ENCODE results near the gene POFUT2. TPM values are rescaled to one million over a fixed set of nuclear protein-coding genes. Genes with fewer than 3 reads are reported as not detected.
A peak's percentile ranks its signal among the peaks of the same experiment; 100 is the strongest.

Gene POFUT2
- total and polyA plus RNA-seq, 5 donors: 14.1 to 20.3 (median 18.6) TPM

GRCh38 chr21:45325206-45326168 lies 37.8 kb upstream of the POFUT2 start:
- Histone ChIP-seq H3K27ac (ENCODE audit: low read length) (no peak overlapping the region), H3K9me3 (ENCODE audit: control insufficient read depth, low read length) (no peaks in the 10 kb centered on the region), H3K4me3 (ENCODE audit: low read length) (no peak overlapping the region), H3K27me3 (ENCODE audit: control insufficient read depth, insufficient read depth) (no peaks in the 10 kb centered on the region), H3K4me1 (ENCODE audit: control insufficient read depth, insufficient read depth, low read length) (peaks cover 3% of the 10 kb centered on the region)
- WGBS: 72% methylated on average over 32 of the region's 32 CpGs
- peak; percentile 16 to 56 (median 45) for DNase-seq
- intact Hi-C loops (cut with DNase I): no loop called here
- no peak for ATAC-seq

- peak; percentile 37 to 65 (median 58) for DNase-seq
- H3K4me3 ChIP-seq (ENCODE audit: low read length): no peak overlapping the region
- H3K9me3 ChIP-seq (ENCODE audit: control insufficient read depth, low read length): no peaks in the 10 kb centered on the region
- H3K4me1 ChIP-seq (ENCODE audit: control insufficient read depth, insufficient read depth, low read length): peaks cover 8% of the 10 kb centered on the region
- intact Hi-C loops (cut with DNase I): no loop called here
- ATAC-seq: no peak
- no peak overlapping the region for H3K27ac ChIP-seq (ENCODE audit: low read length)
- H3K27me3 ChIP-seq (ENCODE audit: control insufficient read depth, insufficient read depth): no peaks in the 10 kb centered on the region
- WGBS: 73% methylated on average over 27 of the region's 27 CpGs
These were observed 37.0 kb upstream of the POFUT2 start for GRCh38 chr21:45324489-45325205.

GRCh38 chr21:45323487-45324311 lies 36.0 kb upstream of the POFUT2 start:
- H3K4me3 ChIP-seq (ENCODE audit: low read length): no peak overlapping the region
- ATAC-seq (no peak), DNase-seq (peak; percentile 26 to 65 (median 52))
- no peaks in the 10 kb centered on the region for H3K9me3 ChIP-seq (ENCODE audit: control insufficient read depth, low read length)
- intact Hi-C loops (cut with DNase I): no loop called here
- H3K27me3 ChIP-seq (ENCODE audit: control insufficient read depth, insufficient read depth): no peaks in the 10 kb centered on the region
- H3K4me1 ChIP-seq (ENCODE audit: control insufficient read depth, insufficient read depth, low read length): peaks cover 8% of the 10 kb centered on the region
- WGBS: 74% methylated on average over 16 of the region's 16 CpGs
- H3K27ac ChIP-seq (ENCODE audit: low read length): no peak overlapping the region

DNA sequence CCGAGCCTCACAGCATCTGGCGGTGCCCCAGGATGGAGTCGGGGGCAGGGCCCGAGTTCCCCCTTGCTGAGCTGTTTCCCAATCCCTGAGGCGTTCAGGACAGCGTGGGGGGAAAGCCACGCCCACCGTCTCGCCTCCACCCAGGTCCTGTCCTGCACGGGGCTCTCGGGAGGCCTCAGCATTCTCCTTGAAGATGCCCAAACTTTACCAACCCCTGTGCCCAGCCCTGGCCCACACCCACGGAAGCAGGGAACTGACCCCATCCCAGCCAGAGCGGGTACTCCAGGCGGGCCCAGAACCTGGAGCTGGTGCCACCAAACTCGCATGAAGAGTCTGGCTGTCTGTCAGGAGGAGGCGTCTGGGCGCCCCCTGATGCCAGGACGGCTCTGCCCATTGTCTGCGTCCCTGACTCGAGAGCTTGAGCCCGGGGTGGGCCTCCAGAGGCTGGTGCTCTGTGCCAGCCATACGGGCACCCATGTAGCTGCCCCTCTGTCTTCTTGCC lies 35.3 kb upstream of the POFUT2 start:
- intact Hi-C loops (cut with DNase I): no loop called here
- Histone ChIP-seq H3K4me1 (ENCODE audit: control insufficient read depth, insufficient read depth, low read length) (peaks cover 8% of the 10 kb centered on the region), H3K4me3 (ENCODE audit: low read length) (no peak overlapping the region), H3K9me3 (ENCODE audit: control insufficient read depth, low read length) (no peaks in the 10 kb centered on the region), H3K27me3 (ENCODE audit: control insufficient read depth, insufficient read depth) (no peaks in the 10 kb centered on the region), H3K27ac (ENCODE audit: low read length) (no peak overlapping the region)
- 74% methylated on average over 22 of the region's 22 CpGs for whole genome bisulfite sequencing
- ATAC-seq (no peak), DNase-seq (peak; percentile 56 to 74 (median 59))

DNA sequence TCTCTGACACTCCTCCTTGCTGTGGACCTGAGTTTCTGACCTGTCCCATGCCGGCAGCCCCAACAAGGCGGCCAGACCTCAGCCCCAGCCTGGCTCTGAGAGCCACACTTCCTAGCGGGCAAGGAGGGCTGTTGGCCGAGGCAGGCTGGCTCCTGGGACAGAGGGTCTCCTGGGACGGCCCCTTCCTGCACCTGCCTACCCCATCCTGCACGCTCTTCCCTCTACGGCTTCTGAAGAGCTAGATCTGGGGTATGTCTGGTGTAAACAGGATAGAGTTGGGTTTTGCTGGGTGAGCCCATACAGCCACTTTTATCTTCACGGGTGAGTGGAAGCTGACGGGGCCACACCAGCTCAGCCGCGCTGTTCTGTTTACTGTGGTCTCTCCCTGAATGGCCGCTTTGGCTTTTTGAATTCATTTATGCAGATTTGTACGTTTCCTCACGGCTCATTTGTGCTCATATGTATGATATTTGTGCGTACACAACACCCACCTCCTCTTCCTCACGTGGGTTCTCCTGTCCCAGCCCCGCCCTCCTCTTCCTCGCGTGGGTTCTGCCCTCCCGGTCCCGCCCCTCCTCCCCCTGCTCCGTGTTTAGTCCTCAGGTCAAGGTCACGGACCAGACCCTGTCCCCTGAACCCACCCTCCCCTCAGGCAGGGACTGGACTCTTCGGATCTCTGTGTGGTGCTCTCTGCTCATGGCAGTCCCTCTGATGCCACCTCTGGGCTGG lies 34.7 kb upstream of the POFUT2 start:
- Histone ChIP-seq H3K4me1 (ENCODE audit: control insufficient read depth, insufficient read depth, low read length) (peaks cover 11% of the 10 kb centered on the region), H3K9me3 (ENCODE audit: control insufficient read depth, low read length) (no peaks in the 10 kb centered on the region), H3K27ac (ENCODE audit: low read length) (no peak overlapping the region), H3K4me3 (ENCODE audit: low read length) (no peak overlapping the region), H3K27me3 (ENCODE audit: control insufficient read depth, insufficient read depth) (no peaks in the 10 kb centered on the region)
- intact Hi-C loops (cut with DNase I): no loop called here
- 76% methylated on average over 24 of the region's 24 CpGs for WGBS
- ATAC-seq (no peak), DNase-seq (peak; percentile 14 to 32 (median 29))

GRCh38 chr21:45320261-45321025 lies 32.7 kb upstream of the POFUT2 start:
- H3K27me3 ChIP-seq (ENCODE audit: control insufficient read depth, insufficient read depth): no peaks in the 10 kb centered on the region
- peaks cover 11% of the 10 kb centered on the region for H3K4me1 ChIP-seq (ENCODE audit: control insufficient read depth, insufficient read depth, low read length)
- H3K27ac ChIP-seq (ENCODE audit: low read length): peak overlapping the region; percentile 80
- ATAC-seq: peak; percentile 5 to 14
- WGBS: 69% methylated on average over 22 of the region's 22 CpGs
- H3K4me3 ChIP-seq (ENCODE audit: low read length): no peak overlapping the region
- intact Hi-C loops (cut with DNase I): no loop called here
- no peaks in the 10 kb centered on the region for H3K9me3 ChIP-seq (ENCODE audit: control insufficient read depth, low read length)
- DNase-seq: peak; percentile 58 to 77 (median 76)

GRCh38 chr21:45319461-45320211 lies 31.9 kb upstream of the POFUT2 start:
- Histone ChIP-seq H3K27me3 (ENCODE audit: control insufficient read depth, insufficient read depth) (no peaks in the 10 kb centered on the region), H3K4me1 (ENCODE audit: control insufficient read depth, insufficient read depth, low read length) (peaks cover 11% of the 10 kb centered on the region), H3K4me3 (ENCODE audit: low read length) (no peak overlapping the region), H3K27ac (ENCODE audit: low read length) (peak overlapping the region; percentile 80), H3K9me3 (ENCODE audit: control insufficient read depth, low read length) (no peaks in the 10 kb centered on the region)
- intact Hi-C loops (cut with DNase I): no loop called here
- WGBS: 48% methylated on average over 23 of the region's 23 CpGs
- peak; percentile 73 to 85 (median 84) for DNase-seq
- ATAC-seq: peak; percentile 79 to 80

GRCh38 chr21:45318556-45319404 lies 31.1 kb upstream of the POFUT2 start:
- ATAC-seq (peak; percentile 71 to 87), DNase-seq (peak; percentile 90 to 94 (median 92))
- intact Hi-C loops (cut with DNase I): no loop called here
- H3K27ac ChIP-seq (ENCODE audit: low read length): peak overlapping the region; percentile 59
- no peaks in the 10 kb centered on the region for H3K27me3 ChIP-seq (ENCODE audit: control insufficient read depth, insufficient read depth)
- H3K4me1 ChIP-seq (ENCODE audit: control insufficient read depth, insufficient read depth, low read length): peaks cover 11% of the 10 kb centered on the region
- H3K4me3 ChIP-seq (ENCODE audit: low read length): no peak overlapping the region
- no peaks in the 10 kb centered on the region for H3K9me3 ChIP-seq (ENCODE audit: control insufficient read depth, low read length)
- WGBS: 61% methylated on average over 24 of the region's 24 CpGs

Measured in right cardiac atrium (tissue), 5 donors.